CD4-positive, alpha-beta T cell treated with Interleukin-17A for 1 hour (primary cell): Measurements from ENCODE around the gene DOK4.

ENCODE experiments used
- DNase-seq: peaks from one replicate; pipeline ENCODE4 v3.0.0-alpha.2; 2020

DOK4 gene

GRCh38 chr16:57518922-57519321 is 32.6 kb upstream of the DOK4 start:
- no peak for DNase-seq

GRCh38 chr16:57518520-57518919 is 32.2 kb upstream of the DOK4 start:
- no peak for DNase-seq

GRCh38 chr16:57517397-57518367 is 31.4 kb upstream of the DOK4 start:
- no peak for DNase-seq

- no peak for DNase-seq
Measured at GRCh38 chr16:57516773-57517172, 30.5 kb upstream of the DOK4 start.

GRCh38 chr16:57516176-57516725 is 30.0 kb upstream of the DOK4 start:
- no peak for DNase-seq

- no peak for DNase-seq
Measured at GRCh38 chr16:57514791-57515600, 28.7 kb upstream of the DOK4 start.

GRCh38 chr16:57514371-57514770 is 28.1 kb upstream of the DOK4 start:
- no peak for DNase-seq

- no peak for DNase-seq
Measured at GRCh38 chr16:57513371-57514102, 27.2 kb upstream of the DOK4 start.

- DNase-seq, result no peak
Measured at GRCh38 chr16:57512296-57513001, 26.2 kb upstream of the DOK4 start.

GRCh38 chr16:57510016-57510871 is 24.0 kb upstream of the DOK4 start:
- DNase-seq, result no peak

GRCh38 chr16:57509231-57509923 is 23.1 kb upstream of the DOK4 start:
- no peak for DNase-seq

GRCh38 chr16:57508035-57508425 is 21.7 kb upstream of the DOK4 start:
- DNase-seq, result no peak

- no peak for DNase-seq
Measured at GRCh38 chr16:57507136-57508034, 21.1 kb upstream of the DOK4 start.

GRCh38 chr16:57505169-57505568 is 18.9 kb upstream of the DOK4 start:
- DNase-seq, result no peak

GRCh38 chr16:57504491-57504890 is 18.2 kb upstream of the DOK4 start:
- DNase-seq, result no peak

- no peak for DNase-seq
Measured at GRCh38 chr16:57504001-57504400, 17.7 kb upstream of the DOK4 start.

- DNase-seq, result no peak
Measured at GRCh38 chr16:57503366-57503765, 17.1 kb upstream of the DOK4 start.

GRCh38 chr16:57502048-57502775 is 15.9 kb upstream of the DOK4 start:
- DNase-seq, result no peak

- DNase-seq, result no peak
Measured at GRCh38 chr16:57501492-57501891, 15.2 kb upstream of the DOK4 start.
